NCI-H187 treated with DMSO at 0.1 percent for 48 hours (cell line): Measurements from ENCODE around the gene NMRK2.
"Not testable (repeated sequence)": the region's sequence is repeated elsewhere in the genome, so short reads cannot be mapped to it uniquely, and the experiment has no call there.

Experiments used
- DNase-seq: peaks from one replicate; lab custom pipeline; 2025; lab: John Stamatoyannopoulos, UW

The NMRK2 gene

DNA sequence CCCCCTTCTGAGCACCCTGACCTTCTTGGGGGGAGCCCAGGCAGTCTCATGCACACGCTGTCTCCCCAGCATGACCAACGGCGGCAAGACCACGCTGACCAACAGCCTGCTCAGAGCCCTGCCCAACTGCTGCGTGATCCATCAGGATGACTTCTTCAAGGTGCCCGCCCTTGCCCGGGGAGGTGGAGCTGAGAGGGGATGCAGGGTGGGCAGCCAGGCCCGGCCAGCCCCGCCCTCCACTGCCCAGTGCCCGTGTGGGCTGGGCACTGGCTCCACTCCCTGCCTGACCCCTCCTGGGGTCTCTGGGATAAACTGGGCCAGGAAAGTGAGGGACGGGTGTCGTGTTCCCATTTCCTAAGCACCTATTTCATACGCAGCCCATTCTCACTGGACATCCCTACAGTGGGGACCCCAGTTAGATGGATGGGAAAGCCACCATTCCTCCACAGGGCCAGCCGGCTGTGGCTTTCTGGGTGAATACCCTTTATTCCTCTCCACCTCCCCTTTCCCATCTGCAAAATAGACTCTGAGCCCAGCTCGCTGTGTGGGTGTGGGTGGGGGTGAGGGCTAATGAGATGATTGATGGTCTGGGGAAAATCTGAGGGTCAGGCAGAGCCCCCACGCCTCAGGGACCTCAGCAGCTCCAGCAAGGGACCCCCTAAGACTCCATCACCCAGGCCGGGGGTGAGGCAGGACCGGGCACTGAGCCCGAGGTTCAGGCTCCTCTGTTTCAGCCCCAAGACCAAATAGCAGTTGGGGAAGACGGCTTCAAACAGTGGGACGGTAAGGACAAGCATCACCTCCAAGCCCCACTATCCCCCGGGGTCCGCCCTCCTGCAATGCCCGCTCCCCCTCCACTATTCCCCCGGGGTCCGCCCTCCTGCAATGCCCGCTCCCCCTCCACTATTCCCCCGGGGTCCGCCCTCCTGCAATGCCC is 3.9 kb downstream of the NMRK2 start:
- DNase-seq = no peak

GRCh38 chr19:3938300-3938950 is 5.6 kb downstream of the NMRK2 start:
- DNase-seq = not testable (repeated sequence)

GRCh38 chr19:3942790-3943409 is 10.0 kb downstream of the NMRK2 start:
- no peak for DNase-seq

DNA sequence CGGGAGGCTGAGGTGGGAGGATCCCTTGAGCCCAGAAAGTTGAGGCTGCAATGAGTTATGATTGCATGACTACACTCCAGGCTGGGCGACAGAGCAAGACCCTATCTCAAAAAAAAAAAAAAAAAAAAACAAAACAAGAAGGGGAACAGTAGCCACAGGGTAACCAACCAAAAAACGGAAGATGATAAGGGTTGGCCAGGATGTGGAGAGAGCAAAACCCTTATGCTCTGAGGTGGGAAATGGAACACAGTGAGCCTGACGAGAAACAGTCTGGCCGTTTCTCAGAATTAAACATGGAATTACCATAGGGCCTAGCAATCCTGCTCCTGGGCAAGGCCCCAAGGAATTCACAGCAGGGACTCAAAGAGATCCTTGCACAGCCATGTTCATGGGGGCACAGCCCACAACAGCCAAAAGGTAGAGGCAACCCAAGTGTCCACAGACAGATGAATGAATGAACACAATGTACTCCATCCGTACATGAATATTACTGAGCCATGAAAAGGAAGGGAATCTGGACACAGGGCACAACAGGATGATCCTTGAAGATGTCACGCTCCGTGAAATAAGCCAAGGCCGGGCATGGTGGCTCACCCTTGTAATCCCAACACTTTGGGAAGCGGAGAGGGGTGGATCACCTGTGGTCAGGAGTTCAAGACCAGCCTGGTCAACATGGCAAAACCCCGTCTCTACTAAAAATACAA is 11.3 kb downstream of the NMRK2 start:
- DNase-seq = no peak

DNA sequence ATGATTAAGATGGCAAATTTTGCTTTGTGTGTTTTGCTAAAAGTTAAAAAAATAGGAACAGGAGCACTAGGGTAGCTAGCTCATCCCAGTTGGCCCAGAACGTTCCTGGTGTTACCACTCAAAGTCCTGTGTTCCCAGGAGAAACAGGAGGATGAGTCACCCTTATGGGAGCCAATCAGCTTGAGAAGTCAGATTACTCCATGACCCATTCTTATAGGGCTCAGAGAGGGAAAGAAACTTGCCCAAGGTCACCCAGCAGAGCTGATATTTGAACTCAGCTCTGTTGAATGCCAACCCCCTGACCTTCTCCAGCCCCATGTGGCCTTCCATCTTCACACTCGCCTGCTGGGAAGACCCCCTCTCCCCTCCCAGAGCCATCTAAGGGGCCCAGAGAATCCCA is 13.0 kb downstream of the NMRK2 start:
- DNase-seq = no peak

DNA sequence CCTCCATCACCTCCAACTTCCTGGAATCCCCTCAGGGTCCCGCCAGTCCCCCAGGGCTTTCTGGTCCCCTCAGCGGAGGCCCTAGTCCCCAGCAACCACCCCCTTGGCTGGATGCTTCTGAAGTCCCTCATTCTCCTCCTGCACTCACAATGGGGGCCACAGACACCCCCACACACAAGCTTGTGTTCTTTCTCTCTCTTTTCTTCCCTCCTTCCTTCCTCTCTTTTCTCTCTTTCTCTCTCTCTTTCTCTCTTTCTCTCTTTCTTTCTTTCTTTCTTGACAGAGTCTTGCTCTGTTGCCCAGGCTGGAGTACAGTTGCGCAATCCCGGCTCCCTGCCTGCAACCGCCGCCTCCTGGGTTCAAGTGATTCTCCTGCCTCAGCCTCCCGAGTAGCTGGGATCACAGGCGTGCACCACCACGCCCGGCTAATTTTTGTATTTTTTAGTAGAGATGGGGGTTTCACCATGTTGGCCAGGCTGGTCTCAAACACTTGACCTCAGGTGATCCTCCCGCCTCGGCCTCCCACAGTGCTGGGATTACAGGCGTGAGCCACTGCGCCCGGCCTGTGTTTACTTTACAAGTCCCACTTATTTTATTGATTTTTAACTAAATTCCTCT is 14.6 kb downstream of the NMRK2 start:
- not testable (repeated sequence) for DNase-seq

DNA sequence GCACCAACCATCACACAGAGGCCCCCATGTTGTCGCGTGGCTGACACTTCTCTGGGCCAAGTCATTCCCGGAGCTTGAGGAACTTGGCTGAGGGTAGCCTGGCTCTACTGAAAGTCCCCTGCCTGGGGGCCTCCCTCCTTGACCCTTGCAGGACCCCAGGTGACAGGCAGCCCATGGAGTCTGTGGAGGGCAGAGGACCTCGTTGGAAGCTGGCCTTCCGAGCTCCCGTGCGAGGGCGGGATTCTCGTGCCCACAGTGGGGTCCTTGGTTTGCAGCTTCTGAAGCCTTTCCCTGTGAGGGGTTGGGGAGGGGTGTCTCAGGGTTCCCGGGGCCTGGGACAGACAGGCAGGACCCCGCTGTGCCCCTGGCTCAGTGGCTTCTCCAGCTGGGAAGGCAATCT is 16.4 kb downstream of the NMRK2 start:
- DNase-seq = no peak

- DNase-seq = no peak
These were observed 17.4 kb downstream of the NMRK2 start for GRCh38 chr19:3949997-3950859.

DNA sequence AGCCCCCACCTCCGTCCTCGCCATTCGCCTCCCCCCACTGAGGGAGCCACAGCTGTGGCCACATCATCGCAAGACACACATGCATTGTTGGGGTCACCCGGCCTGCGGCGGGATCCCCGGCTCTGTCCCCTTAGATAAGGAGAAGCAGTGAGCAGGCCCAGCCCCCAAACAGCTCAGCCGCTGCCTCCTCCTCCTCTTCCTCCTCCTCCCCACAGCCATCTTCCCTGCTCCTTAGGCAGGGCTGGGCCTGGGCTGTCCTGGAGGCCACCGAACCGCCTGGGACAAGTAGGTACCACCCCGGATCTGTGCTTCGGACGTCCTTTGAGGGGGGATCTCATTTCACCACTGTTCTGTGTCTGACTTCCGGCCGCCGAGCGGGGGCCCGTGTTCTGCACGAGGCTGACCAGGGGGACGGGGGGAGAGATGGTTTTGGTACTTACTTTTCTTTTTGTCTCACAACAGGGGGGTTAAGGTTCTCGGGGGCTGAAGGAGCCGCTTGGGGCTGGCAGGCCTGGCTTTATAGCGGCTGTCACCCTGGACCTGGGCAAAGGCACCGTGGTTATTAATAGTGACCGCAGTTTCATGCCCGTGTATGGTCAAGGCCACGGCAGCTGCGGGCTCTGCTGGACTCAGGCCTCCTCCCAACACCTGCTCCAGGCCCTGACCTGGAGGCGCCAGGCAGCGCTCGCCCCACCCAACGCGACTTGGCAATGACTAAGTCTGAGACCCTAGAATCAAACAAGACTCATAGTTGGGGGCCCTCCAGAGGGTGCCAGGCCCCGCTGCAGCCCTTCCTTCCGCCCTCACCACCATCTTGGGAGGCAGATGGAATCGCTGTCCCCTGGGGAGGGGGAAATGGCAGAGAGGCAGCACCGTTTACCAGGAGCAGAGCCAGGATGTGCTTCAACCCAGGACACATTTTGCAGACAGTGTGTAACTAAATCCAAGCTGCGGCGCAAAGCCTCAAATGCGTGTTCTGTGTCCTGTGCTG is 18.3 kb downstream of the NMRK2 start:
- no peak for DNase-seq

- not testable (repeated sequence) for DNase-seq
These were observed 19.9 kb downstream of the NMRK2 start for GRCh38 chr19:3952755-3953276.

DNA sequence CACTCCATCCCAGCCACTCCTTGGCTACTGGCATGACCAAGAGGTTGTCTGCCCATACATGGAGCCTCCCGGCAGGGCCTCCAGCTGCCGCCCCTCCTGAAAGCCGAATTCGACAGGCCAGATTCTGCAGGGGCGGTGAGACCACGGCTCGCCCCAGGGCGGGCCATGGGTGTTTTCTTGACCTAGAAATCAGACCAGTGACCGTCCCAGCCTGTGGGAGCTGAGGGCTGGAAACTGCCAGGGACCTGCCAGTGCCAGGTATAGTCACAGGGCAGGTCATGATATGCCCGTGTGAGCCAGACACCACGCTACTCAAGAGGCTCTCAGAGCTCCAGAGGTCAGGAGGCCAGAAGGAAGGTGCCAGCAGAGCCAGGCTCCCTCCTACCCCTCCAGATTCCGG is 21.2 kb downstream of the NMRK2 start:
- no peak for DNase-seq

GRCh38 chr19:3955276-3955675 is 22.4 kb downstream of the NMRK2 start:
- DNase-seq = not testable (repeated sequence)

DNA sequence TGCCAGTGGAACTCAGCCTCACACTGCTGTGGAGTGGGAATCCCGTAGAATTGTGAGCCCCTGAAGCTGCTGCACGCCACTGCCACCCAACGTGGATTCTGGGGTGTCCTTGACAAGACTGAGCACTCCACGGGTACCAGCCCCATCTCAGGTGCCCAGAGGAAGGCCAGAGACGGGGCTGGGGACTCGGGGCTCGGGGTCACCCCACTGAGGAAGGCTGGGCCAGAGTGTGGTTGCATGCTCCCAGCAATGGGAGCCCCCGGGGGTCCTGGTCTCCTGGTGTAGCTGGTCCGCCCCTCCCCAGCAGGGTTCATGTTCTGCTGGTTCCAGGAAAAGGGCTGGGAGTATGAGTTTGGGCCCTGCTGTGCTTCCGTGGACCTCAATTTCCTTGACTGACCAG is 22.8 kb downstream of the NMRK2 start:
- no peak for DNase-seq

DNA sequence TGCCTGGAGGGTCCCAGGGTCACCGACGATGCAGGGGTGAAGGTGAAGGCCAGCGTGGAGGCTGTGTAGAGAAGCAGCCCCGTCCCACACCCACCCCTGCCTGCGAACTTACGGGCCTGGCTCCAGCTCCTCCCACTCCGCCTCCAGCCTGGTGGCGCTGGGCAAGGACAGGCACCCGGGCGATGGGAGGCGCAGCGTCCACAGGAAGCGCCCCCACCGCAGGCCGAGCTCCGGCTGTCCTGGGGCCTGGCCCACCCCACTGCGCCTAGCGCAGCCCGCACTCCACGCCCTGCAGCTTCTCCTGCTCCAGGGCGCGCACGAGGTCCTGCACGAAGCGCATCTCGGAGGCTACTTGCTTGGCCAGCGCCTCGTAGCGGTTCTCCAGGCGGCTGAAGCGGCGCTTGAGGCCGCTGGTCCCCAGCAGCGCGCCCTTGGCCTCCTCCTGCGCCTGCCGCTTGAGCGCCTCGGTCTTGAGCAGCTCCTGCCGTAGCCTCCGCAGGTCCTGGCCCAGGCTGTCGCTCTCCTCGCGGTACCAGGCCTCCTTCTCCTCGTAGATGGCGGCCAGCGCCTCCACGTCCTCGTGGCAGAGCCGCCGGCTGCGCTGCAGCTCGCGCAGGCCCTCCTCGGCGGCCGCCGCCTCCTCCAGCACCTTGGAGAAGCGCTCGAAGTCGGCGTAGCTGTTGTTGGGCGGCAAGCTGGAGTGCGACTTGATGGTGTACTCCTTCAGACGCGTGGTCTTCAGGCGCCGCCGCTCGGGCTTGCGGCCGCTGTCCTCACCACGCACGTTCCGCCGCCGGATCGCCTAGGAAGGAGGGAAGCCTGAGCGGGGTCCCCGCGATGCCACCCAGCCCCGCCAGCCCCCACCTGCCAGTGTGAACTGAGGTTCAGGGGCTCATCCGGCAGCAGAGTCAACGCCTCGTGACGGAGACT is 26.2 kb downstream of the NMRK2 start:
- no peak for DNase-seq

- no peak for DNase-seq
These were observed 26.9 kb downstream of the NMRK2 start for GRCh38 chr19:3959766-3960131.

DNA sequence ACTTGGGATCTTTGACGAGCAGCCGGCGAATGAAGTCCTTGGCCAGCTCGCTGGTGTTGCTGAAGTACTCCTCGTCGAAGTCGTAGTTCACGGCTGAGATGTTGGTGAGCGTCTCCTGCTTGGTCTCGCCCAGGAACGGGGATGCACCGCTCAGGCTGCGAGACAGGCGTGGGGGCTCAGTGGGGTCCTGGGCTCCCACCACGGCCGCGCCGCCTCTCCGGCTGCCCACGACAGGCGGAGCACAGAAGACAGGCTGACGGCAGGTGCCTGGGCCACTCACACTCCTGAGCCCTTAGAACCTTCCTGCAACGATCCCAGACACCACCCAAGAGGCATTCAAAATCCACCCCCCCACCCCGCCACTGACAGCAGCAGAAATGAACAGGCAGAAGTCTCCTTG is 28.1 kb downstream of the NMRK2 start:
- DNase-seq = no peak

GRCh38 chr19:3963458-3964255 is 30.8 kb downstream of the NMRK2 start:
- DNase-seq = no peak
